Measurements from ENCODE around the gene TSEN34.
"Not testable (repeated sequence)": the region's sequence is repeated elsewhere in the genome, so short reads cannot be mapped to it uniquely, and the experiment has no call there.

TSEN34 gene

GRCh38 chr19:54231077-54231931 lies 40.2 kb downstream of the TSEN34 start:
- TF ChIP-seq, protein P1, sequence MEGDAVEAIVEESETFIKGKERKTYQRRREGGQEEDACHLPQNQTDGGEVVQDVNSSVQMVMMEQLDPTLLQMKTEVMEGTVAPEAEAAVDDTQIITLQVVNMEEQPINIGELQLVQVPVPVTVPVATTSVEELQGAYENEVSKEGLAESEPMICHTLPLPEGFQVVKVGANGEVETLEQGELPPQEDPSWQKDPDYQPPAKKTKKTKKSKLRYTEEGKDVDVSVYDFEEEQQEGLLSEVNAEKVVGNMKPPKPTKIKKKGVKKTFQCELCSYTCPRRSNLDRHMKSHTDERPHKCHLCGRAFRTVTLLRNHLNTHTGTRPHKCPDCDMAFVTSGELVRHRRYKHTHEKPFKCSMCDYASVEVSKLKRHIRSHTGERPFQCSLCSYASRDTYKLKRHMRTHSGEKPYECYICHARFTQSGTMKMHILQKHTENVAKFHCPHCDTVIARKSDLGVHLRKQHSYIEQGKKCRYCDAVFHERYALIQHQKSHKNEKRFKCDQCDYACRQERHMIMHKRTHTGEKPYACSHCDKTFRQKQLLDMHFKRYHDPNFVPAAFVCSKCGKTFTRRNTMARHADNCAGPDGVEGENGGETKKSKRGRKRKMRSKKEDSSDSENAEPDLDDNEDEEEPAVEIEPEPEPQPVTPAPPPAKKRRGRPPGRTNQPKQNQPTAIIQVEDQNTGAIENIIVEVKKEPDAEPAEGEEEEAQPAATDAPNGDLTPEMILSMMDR (IDR thresholded peaks at IDR 0.05; ENCODE audit: low read depth, low read length, missing control alignments), result peak; percentile 89
- in situ Hi-C loops (cut with HindIII; ENCODE audit: low sequenced_read_pairs), result no loop called here
- DNase-seq (ENCODE audit: low read depth), result peak; percentile 43
- no peak overlapping the region for H3K4me3 ChIP-seq (ENCODE audit: low read depth, low read length)

DNA sequence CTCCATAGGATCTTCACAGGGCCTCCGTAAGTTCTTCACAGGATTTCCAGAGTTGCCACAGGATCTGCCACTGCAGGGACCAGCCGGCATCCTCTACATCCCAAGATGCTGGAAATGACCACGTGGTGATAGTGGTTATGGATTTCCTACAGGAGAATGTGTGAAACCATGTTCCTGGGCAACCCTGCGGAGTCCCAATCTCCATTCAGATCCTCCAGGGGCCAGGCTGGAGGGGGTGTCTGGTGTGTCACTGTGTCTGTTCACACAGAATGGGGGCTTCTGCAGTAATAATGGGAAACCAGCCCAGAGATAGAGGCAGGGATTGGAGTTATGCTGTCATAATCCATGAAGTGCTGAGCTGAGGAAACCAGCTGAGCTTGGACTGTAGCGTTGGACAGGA lies 42.8 kb downstream of the TSEN34 start:
- TF ChIP-seq, protein P1 (IDR thresholded peaks at IDR 0.05; ENCODE audit: low read depth, low read length, missing control alignments), result no peak
- no peak overlapping the region for H3K4me3 ChIP-seq (ENCODE audit: low read depth, low read length)
- no peak for DNase-seq (ENCODE audit: low read depth)
- in situ Hi-C loops (cut with HindIII; ENCODE audit: low sequenced_read_pairs), result no loop called here

DNA sequence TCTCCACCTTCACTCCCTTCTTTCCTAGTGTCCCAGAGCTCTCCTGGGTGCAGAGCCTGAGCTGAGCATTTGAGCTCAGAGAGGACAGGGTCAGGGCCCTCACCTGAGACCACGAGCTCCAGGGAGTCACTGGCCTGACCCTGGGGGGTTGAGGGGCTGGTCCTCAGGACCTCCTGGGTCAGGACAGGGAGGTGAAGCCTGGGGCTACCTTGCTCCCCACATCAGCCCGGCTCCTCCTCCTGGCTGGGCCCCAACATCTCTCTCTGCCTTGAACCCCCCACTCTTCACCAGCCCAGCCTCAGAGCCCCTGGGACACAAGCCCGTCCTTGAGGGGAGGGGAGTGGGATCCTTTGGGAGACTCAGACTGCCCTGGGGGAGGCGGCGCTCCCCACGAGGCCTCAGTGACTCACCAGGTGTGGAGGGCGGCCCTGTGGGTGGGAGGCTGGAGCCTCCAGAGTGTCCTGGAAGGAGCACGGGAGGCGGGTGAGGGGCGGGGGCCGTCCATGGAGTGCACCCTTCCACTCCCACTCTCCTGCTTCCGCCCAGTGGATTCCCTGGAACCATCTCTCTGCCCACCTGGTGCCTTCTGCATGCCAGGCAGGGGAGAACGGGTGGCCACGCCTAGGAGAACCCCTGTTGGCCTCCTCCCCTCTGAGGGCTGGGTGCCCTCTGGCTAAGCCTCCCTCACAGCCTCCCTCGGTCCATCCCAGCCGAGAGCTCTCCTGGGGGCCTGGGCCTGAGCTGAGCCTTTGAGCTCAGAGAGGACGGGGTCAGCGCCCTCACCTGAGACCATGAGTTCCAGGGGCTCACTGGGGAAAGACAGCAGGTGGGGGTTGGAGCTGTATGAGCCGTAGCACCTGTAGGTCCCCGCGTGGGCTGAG lies 48.6 kb downstream of the TSEN34 start:
- in situ Hi-C loops (cut with HindIII; ENCODE audit: low sequenced_read_pairs); H3K4me3 ChIP-seq (ENCODE audit: low read depth, low read length); DNase-seq (ENCODE audit: low read depth): not testable (repeated sequence)

DNA sequence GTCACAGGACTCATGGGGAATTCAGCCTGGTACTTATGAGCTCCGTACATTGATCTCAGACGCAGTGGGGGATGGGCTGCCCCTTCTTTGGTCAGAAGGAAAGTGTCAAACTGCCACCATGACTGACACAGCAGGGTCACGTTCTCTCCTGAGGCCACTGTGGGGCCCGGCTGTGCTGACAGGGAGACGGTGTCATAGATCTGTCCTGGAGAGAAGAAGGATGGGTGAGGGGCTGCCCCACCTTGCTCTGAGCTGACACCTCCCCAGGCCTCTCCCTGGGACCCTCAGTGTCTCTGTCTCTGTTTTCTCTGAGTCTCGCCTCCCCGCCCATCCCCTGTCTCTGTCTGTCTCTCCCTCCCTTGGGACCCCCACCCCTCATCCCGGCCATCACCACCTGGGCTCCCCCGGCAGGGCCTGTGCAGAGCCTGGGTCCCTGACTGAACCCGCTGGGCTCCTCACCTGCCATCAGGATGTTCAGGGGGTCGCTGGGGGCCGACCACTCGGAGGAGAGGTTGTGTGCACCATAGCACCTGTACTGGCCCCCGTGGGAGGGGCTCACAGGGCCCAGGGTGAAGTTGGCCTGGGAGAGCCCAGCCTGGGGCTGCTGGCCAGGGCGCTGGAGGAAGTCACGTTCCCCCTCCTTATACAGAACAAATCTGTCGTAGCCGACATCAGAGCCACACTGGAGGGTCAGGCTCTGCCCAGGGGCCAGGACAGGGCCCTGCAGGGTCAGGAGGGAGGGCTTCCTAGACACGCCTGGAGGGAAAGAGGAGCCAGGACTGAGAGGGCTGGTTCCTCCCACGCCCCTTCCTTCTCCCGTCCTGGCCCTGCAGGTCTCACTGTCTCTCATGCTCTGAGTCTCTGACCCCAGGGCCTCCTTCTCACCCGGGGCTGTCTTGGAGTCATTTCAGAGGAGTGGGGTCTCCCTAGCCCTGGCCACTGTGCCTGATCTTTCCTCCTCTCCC lies 49.5 kb downstream of the TSEN34 start:
- H3K4me3 ChIP-seq (ENCODE audit: low read depth, low read length); in situ Hi-C loops (cut with HindIII; ENCODE audit: low sequenced_read_pairs); DNase-seq (ENCODE audit: low read depth): not testable (repeated sequence)

DNA sequence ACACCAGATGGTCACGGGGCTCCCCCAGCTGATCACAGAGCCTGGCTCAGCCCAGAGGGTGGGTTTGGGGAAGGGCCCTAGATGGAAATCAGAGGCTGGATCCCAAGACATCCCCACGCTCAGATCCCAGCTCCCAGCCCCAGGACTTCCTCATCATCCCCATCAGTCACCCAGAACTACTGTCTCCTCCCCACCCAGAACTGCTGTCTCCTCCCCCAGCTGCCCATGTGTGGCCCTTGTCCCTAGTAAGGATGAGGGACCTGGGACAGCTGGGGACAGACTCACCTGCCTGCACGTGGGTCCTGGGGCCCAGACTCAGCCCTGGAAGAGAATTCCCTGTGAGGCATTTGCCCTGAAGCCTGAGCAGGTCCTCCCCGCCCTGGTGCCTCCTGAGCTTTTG lies 51.1 kb downstream of the TSEN34 start:
- DNase-seq (ENCODE audit: low read depth); H3K4me3 ChIP-seq (ENCODE audit: low read depth, low read length); in situ Hi-C loops (cut with HindIII; ENCODE audit: low sequenced_read_pairs): not testable (repeated sequence)

DNA sequence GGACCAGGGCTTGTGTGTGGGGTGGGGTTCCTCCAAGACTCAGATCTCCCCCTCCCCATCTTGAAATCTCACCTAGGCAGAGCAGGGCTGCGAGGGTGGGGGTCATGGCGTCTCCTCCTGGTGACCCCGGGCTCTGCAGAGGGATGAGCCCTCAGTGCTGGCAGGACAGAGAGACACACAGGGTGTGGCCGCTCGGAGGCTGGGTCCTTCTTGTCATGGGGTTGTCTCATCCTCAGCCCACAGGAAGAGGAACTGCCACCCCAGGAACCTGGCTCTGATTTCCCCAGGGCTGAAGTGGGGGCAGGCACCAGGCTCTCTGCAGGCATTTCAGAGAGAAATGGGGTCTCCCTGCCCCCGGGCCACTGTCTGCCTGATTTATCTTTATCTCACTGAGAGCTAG lies 51.5 kb downstream of the TSEN34 start, which contains the start of gene LILRA6:
Gene LILRA6, minus strand, starts transcription at position 145 of the 400 bp plus-strand sequence.
- DNase-seq (ENCODE audit: low read depth); in situ Hi-C loops (cut with HindIII; ENCODE audit: low sequenced_read_pairs); H3K4me3 ChIP-seq (ENCODE audit: low read depth, low read length): not testable (repeated sequence)

DNA sequence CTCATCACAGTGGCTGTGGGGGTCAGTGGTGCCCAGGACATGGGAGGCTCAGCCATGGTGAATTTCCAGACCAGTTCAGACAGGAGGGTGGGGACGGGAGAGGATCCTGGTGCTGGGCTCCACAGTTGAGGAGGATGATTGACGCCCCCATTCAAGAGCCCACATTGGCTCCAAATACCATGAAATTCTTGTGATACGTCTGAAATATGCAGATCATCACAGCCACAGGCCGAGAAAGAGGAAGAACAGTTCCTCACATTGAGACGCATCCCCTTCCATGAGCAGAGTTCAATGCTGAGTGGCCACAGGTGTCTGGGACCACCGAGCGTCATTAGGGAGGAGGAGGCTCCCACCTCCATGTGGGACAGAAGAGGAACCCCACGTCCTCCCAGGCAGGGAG lies 52.7 kb downstream of the TSEN34 start:
- in situ Hi-C loops (cut with HindIII; ENCODE audit: low sequenced_read_pairs); H3K4me3 ChIP-seq (ENCODE audit: low read depth, low read length); DNase-seq (ENCODE audit: low read depth): not testable (repeated sequence)

Data from astrocyte of the cerebellum (primary cell).